NCI-H748 treated with DMSO at 0.1 percent for 48 hours (cell line): ENCODE results near the gene CD2AP.
A peak's percentile ranks its signal among the peaks of the same experiment; 100 is the strongest.
"Not testable (repeated sequence)": the region's sequence is repeated elsewhere in the genome, so short reads cannot be mapped to it uniquely, and the experiment has no call there.

Experiments
- DNase-seq: peaks from one replicate; lab custom pipeline; 2025; lab: John Stamatoyannopoulos, UW

Gene CD2AP

GRCh38 chr6:47457370-47457769 is 20.2 kb upstream of the CD2AP start:
- DNase-seq: no peak

GRCh38 chr6:47464052-47464451 is 13.5 kb upstream of the CD2AP start:
- DNase-seq: peak; percentile 25

DNA sequence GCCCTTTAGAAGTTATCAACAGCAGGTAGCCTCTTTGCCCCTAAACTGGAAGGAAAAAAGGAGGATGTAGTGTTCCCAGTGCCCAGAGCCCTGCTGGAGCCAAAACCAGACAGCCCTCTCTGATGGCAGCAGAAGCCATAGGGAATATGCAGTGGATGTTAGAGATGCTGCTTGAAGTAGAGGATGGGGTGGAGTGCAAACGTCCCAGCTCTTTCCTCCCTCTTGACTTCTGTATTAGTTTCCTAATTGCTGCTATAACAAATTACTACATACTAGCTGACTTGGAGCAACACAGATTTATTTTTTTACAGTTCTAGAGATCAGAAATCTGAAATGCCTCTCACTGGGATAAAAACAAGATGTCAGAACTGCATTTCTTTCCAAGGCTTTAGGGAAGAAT is 12.5 kb upstream of the CD2AP start:
- DNase-seq: no peak

GRCh38 chr6:47471911-47472310 is 5.7 kb upstream of the CD2AP start:
- DNase-seq: no peak

DNA sequence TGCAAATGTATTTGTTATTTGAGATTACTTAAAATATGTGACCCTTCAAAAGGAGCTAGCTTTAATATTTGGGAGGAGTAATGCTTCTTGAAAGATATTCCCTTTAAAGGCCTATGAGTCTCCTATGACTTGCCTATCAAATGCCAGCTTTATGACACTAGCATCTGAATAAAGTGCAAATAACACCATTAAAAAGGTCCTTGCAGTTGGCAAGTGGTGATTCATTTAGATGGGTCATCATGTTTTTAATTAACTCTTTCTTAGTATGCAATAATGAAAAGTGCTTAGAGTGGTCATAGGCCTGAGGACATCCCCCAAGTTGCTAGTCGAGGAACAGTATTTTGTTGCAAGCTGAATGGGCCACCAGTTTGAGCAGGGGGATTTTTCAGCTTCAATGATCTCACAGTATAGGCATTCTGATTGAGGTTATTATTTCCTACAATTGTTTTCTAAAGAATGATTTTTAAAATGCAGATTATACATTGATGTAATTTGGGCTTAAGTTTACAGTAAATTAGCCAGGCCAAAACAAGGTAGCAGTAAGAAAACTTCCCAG is 3.7 kb upstream of the CD2AP start:
- no peak for DNase-seq

DNA sequence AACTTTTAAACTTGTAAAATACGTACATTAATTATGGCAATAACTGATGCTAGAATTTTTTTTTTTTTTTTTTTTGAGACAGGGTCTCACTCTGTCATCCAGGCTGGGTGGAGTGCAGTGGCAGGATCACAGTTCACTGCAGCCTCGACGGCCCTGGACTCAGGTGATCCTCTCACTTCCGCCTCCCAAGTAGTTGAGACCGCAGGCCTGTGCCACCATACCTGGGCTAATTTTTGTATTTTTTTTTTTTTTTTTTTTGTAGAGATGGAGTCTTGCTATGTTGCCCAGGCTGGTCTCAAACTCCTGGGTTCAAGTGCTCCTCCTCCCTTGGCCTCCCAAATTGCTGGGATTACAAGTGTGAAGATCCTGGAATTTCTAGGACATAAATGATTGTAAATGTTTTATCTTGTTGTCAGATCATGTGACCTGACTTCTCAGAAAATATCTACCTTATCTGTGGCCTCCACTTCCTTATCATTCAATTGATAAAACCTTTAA is 2.2 kb upstream of the CD2AP start:
- DNase-seq: no peak

- DNase-seq: peak; percentile 18
These were observed 650 bp upstream of the CD2AP start for GRCh38 chr6:47476781-47477496.

DNA sequence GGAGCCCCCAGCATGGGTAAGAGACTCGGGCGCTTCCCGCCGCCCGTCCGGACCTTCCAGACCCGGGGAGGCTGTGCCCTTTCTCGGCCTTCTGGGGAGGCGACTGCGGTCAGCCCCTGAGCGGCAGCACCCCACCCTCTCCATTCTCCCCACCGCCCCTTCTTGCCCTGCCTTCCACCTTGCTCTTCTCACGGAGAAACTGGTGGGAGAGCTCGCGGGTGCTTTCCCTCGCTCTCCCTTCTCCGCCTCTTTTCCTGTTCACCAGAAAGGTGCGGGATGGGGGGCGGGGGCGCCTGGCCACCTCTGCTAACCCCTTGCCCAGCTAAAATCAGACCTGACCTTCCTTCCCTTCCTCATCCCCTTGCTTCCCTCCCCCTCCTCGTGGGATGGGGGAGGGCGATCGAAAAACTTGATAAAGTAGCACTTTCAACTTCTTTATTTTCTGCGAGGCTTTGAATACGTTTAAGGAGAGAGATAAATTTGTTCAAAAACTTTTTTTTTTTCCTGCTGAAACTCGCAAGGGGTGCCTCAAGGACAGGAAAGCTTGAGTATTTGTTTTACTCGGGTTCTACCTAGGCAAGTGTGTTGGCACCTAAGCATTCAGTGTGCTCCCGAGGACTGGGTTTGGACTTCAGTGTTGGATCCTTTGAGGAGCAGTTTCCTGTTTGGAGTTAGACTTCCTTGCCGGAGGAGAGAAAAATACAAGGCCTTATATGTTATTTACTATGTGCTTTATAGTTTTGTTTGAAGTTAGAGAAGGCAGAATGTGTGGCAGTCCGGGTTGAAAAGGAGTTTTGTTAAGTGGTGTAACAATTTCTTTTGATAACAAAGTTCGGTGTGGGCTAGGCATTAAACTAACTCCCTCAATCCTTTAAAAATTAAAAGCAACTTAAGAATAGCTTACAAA is 897 bp downstream of the CD2AP start:
- DNase-seq: peak; percentile 57

GRCh38 chr6:47479140-47479508 is 1.5 kb downstream of the CD2AP start:
- peak; percentile 42 for DNase-seq

- DNase-seq: no peak
These were observed 2.3 kb downstream of the CD2AP start for GRCh38 chr6:47479874-47480273.

GRCh38 chr6:47481213-47481612 is 3.6 kb downstream of the CD2AP start:
- DNase-seq: not testable (repeated sequence)

DNA sequence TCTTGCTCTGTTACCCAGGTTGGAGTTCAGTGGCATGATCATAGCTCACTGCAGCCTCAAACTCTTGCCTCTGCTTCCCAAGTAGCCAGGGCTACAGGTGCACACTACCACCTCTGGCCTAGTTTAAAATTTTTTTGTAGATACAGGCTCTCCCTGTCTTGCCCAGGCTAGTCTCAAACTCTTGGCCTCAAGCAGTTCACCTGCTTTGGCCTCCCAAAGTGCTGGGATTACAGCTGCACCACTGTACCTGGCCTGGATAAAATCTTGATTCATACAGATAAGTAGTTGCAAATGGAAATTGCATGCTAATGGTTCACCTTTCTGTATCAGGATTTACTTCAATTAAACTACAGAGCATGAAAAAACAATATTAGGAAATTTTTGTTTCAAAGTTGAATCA is 4.2 kb downstream of the CD2AP start:
- DNase-seq: no peak

DNA sequence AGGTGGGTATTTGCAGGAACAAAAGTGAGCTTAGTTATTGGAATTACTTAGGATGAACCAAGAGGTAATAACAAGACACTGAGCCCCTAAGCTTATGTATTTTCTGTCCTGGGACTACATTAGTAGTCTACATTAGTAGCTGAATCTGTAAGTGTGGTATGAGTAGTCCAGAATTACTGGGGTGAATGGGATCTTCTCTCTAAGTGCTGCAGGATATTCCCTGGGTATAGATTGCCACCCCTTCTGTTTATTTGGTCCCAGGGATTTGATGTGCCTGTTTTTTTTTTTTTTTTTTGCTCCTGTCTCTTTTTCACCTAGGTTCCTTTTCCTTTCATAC is 5.9 kb downstream of the CD2AP start:
- no peak for DNase-seq

DNA sequence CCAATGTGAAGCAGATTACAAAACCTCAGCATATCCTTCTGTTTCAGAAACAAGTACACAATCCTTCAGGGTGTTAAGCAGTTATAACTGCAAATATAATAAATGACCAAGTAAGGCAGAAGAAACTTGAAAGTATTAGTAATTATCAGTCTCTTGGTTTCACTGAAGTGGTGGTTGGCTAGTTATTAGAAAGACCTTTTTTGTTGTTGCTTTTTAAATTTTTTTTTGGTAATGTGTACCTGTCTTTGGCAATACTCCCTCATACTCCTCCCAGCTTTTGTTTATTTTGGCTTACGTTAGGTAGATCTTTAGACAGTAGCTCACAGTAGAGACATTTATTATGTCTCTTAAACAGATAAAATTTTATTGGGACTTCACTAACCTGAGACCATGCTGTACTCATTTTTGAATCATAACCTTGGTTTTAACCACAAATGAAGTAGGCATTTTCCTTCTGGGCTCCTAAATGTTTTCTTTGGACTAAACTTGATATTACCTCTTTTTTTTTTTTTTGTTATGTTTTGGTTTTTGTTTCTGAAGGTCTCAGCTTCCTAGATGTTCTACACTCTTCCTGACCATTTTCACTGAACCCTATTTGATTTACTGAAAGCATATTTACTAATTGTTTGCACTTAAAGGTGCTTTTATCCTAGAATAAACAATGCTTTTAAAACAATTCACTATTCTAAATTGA is 6.4 kb downstream of the CD2AP start:
- DNase-seq: peak; percentile 51

- no peak for DNase-seq
These were observed 7.0 kb downstream of the CD2AP start for GRCh38 chr6:47484616-47485015.

DNA sequence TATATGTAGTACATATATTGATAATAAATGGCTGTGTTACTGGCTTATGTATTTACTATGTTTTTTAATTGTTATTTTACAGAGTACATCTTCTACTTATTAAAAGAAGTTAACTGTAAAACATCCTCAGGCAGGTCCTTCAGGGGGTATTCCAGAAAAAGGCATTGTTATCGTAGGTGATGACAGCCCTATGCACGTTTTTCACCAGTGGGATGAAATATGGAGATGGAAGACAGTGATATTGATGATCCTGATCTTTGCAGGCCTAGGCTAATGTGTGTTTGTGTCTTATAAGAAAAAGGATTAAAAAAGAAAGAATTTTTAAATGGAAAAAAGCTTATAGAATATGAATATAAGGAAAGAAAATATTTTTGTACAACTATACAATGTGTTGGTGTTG is 7.5 kb downstream of the CD2AP start:
- DNase-seq: no peak

DNA sequence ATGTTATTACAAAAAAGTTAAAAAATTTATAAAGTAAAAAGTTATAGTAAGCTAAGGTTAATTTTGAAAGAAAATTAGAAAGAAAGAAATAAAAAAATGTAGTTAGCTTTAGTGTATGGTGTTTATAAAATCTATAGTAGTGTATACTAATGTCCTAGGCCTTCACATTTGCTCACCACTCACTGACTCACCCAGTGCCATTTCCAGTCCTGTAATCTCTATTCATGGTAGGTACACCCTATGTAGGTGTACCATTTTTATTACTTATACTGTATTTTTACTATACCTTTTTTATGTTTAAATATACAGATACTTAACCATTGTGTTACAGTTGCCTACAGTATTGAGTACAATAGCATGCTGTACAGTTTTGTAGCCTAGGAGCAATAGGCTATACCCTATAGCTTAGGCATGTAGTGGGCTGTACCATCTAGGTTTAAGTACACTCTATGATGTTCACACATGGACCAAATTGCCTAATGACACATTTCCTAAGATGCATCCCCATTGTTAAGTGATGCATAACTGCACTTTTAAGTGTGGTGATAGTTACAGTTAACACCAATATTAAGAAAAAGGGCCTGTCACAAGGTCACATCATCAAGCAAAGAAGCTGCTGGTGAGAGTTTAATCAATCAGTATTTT is 8.0 kb downstream of the CD2AP start:
- DNase-seq: no peak

GRCh38 chr6:47489995-47490394 is 12.4 kb downstream of the CD2AP start:
- DNase-seq: no peak

DNA sequence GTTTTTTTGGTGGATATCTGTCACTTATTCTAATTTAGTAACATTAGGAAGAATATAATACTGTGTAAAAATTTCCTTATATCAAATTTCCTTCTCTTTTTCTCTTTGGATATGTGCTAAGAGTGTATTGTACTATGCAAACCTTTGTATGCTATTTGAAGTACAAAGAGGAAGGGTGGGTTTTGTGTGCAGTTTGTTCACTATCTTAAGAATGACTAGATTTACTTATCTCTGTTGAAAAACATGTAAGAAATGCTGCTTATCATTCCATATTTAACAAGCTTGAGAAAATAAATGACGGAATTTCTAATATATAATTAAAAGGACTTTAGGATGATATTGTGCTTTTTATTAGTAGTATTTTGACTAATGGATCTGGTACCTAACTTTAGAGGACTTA is 13.1 kb downstream of the CD2AP start:
- DNase-seq: no peak

DNA sequence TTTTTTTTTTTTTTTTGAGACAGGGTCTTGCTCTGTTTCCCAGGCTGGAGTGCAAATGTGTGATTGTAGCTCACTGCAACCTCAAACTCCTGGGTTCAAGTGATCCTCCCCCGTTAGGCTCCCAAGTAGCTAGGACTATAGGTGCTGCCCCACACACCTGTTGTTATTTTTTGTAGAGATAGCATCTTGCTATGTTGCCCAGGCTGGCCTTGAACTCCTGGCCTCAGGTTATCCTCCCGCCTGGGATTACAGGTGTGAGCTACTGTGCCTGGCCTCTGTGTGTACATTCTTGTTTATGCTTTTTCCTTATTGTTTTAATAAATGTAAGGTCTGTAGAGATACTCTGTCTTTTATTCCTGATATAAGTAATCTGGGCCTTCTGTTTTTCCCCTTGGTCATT is 14.8 kb downstream of the CD2AP start:
- no peak for DNase-seq

DNA sequence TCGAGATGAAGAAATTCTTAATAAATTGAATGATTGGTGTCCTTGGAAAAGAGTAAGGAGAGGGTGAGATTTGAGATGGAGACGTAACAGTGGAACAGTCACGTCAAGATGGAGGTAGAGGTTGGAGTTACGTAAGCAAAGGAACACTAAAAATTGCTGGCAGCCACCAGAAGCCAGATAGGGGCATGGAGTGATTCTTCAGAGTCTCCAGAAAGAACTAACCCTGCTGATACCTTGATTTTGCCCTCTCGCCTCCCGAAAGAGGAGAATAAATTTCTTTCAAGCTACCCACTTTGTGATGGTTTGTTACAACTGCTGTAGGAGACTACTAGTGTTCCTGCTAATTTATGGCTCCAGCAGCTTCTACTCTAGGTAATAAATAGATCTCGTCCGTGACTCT is 17.6 kb downstream of the CD2AP start:
- no peak for DNase-seq

- DNase-seq: no peak
These were observed 18.5 kb downstream of the CD2AP start for GRCh38 chr6:47495954-47496545.
